ENCODE results near the gene ZNF175.

ZNF175 gene

GRCh38 chr19:51549533-51550324 lies 21.4 kb upstream of the ZNF175 start:
- DNase-seq: no peak

- no peak for DNase-seq
These were observed 20.0 kb upstream of the ZNF175 start for GRCh38 chr19:51550848-51551672.

GRCh38 chr19:51551673-51552432 lies 19.2 kb upstream of the ZNF175 start:
- DNase-seq: no peak

DNA sequence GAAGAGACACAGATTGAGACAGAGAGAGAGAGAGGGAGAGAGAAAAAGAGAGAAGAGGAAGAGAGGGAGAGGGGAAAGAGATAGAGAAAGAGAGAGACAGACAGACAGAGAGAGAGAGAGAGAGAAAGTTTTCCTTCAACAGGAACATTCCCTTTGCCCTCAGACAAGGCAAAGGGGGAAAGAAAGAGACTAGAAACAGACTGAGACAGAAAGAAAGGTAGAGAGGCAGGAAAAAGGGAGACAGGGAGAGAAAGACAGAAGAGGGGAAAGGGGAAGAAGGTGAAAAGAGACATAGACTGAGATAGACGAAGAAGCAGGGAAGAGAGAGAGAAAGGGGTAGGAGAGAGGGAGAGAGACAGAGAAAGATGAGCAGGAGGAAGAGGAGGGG lies 18.5 kb upstream of the ZNF175 start:
- DNase-seq: no peak

DNA sequence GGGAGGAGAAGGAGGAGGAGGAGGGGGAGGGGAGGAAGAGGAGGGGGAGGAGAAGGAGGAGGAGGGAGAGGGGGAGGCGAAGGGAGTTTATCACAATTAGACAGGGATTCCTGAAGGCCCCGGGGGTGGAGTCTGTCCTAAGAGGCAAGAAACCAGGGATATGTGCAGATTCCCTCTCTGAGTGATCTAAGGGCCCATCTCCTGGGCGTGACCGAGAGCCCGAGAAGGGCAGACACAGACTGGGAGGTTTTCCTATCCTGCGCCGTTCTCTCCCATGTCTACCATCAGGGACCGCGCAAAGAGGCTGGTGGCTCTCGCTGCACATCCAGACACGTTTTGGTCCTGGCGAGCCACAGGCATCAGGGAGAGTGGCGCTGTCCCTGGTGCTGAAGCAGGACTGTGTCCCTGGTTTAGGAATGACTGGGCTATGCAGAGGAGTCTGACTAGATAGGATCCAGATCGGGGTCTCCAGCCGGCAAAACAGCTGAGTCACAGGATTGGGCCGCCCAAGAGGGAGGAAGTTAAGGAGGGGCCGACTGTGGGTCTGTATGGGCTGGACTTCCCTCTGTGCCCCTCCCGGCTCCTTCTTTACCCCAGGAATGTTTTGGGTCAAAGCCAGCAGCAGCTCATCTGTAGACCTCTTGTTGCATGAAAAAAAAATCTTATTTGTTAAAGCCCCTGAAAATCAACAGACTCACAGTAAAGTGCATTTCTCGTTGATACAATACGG lies 17.9 kb upstream of the ZNF175 start:
- peak in 27 of 56 donors; percentile 1 to 63 (median 17) for DNase-seq

GRCh38 chr19:51559240-51559639 lies 11.8 kb upstream of the ZNF175 start:
- no peak for DNase-seq

DNA sequence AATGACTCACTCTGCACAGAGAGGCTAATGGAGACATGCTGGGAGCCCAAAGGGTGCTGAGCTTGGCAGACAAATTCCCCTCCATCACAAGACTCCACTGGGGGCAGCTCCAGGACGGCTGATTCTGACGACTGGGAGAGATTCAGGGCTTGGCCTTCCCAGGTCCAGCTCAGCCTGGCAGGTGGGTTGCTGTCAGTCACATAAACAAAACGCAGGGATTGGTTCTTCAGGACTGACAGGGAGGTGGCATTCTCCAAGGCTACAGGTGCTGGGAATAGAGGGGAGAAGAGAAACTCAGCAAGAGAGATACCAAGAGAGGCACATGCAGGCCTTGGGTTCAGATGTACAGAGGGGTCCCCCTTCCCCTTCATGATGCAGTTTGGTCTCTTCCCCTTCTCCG lies 10.7 kb upstream of the ZNF175 start:
- DNase-seq: no peak

- no peak for DNase-seq
These were observed 6.3 kb upstream of the ZNF175 start for GRCh38 chr19:51564791-51565190.

DNA sequence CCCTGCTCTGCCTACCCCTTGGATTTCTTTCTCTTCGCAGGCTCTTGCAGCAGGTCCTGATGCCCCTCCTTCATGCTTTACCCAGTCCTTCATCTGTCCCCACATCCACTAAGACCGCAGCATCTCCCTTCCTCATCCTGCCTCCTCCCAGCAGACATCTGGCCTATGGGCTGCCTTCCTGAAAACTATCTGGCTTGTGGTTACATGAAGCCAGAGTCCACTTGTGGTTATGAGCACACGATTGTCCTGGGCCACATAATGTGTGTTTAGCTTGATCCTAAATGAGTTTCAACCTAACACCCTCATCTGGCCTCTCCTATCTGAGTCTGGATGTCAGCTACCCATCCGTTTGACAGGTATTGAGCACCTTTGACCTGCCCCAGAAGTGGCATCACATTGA lies 5.5 kb upstream of the ZNF175 start:
- no peak for DNase-seq

- DNase-seq: no peak
These were observed 4.5 kb upstream of the ZNF175 start for GRCh38 chr19:51566489-51567100.

GRCh38 chr19:51567583-51567982 lies 3.5 kb upstream of the ZNF175 start:
- no peak for DNase-seq

DNA sequence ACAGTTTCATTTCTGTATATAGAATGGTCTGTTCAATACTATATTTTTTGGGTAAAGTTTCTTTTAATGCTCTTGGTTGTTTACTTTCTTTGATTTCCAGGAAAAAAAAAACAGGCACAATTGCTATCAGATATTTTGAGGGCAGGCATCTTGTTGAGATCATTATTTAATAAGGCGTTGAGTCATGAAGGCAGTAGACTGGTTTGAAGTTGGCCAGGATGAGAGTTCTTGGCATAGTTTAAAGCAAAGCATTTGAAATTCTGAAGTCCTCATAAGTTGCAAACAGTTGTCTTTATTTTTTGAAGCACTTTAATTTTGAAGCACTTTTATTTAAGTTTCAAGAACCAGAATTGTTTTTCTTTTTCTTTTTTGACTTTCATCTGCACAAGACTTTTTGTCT lies 2.6 kb upstream of the ZNF175 start:
- DNase-seq: no peak

DNA sequence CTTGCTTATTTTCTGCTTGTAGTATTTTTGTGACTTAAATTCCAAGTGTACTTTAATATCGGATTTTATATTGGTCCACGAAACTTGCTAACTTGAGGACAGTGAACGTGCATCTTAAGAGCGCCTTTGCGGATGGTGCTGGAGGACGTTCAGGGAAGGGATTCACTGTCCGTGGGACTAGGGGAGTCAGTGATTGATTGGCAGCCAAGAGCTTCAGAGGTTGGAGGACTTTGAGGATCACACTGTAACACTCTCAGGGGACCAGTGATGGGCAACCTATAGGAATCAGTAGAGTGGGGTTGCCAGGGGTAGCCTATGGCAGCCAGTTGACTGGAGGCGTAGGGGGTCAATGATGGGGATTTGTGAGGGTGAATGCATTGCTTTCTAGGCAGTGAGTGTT lies 516 bp downstream of the ZNF175 start:
- DNase-seq: no peak

DNA sequence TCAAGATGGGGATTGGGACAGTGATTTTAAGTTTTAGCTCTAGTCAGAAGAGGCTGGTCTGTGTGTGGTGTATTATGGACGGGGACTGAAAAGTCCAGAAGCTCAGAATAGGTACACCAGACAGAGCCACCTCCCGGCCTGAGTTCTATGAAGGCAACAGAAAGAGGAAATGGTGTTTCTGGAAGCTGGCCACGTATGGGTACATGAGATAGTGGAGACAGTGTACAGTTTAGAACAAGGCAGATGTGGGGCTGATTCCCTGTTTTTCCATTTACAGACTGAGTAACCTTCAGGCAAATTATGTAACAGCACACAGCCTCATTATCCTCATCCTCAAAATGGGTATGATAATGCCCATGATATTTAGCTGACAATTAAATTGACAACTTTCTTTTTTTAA lies 1.3 kb downstream of the ZNF175 start:
- no peak for DNase-seq

DNA sequence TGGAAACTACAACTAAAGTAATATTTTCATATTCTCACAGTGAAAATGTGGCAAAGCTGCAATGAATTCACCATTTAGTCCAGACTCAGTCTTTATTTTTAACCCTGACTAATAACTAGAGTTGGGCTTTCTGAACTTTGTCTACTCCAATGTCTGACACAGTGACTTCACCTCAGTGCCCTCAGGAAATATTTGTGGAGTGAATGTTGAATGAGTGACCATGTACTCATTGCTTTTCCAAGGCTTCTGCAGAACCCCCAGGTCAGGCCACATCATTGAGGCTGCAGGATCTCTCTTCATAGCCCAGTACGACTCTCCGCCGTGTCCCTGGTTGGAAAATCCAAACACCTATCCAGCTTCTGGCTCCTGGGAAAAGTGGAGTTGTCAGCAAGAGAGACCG lies 1.8 kb downstream of the ZNF175 start:
- no peak for DNase-seq

GRCh38 chr19:51573331-51573730 lies 2.2 kb downstream of the ZNF175 start:
- no peak for DNase-seq

GRCh38 chr19:51576850-51577249 lies 5.8 kb downstream of the ZNF175 start:
- no peak for DNase-seq

DNA sequence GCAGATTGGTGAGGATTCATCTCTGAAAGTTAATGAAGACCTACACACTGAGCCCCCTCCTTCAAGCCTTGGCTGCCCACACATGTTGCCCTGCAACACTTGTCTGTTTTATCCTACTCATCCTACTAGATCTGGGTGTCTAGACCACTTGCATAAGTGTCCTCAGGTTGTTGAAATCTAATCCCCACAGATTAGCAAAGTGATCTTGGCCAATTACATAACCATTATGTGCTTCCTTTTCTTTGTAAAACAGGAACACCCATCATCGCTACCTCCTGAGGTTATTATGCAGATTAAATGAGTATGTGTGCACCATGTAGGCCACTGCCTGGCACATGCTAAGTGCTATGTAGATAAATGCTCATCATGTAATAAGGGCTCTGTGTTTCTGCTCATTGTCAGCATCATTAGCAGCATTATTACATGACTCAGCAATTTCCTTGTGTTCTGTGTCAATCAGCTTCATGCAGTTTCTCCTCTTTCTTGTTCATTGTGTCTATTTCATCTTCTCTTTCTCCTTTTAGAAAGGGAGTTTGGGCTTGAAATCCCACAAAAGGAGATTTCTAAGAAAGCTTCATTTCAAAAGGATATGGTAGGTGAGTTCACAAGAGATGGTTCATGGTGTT lies 15.1 kb downstream of the ZNF175 start:
- DNase-seq: no peak

DNA sequence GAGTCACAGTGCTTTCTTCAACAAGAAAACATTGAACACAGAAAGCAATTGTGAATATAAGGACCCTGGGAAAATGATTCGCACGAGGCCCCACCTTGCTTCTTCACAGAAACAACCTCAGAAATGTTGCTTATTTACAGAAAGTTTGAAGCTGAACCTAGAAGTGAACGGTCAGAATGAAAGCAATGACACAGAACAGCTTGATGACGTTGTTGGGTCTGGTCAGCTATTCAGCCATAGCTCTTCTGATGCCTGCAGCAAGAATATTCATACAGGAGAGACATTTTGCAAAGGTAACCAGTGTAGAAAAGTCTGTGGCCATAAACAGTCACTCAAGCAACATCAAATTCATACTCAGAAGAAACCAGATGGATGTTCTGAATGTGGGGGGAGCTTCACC lies 15.7 kb downstream of the ZNF175 start:
- no peak for DNase-seq

Data from amygdala (tissue), 56 donors.